PFSK-1 (cell line): ENCODE measurements around the gene ABLIM2.

Experiments
- FOXP2 ChIP-seq: optimal IDR thresholded peaks from 2 replicates; pipeline ENCODE3; 2011; ENCODE audit warnings: borderline replicate concordance, control low read depth, inconsistent platforms; ENCODE audit not compliant: insufficient read depth; ENCODE audit errors: extremely low read length, extremely low read depth
- POLR2AphosphoS5 ChIP-seq: IDR thresholded peaks from 2 replicates; pipeline ENCODE4 v1.6.1; 2012; ENCODE audit warnings: low read depth, mild to moderate bottlenecking, control low read depth, low read length, moderate library complexity
- SIN3A ChIP-seq: IDR thresholded peaks from 2 replicates; pipeline ENCODE4 v1.6.1; 2012; ENCODE audit warnings: mild to moderate bottlenecking, low read length, moderate library complexity, borderline replicate concordance; ENCODE audit not compliant: insufficient read depth
- TAF1 ChIP-seq: IDR thresholded peaks from 2 replicates; pipeline ENCODE4 v1.6.1; 2012; ENCODE audit warnings: low read length, control low read depth, borderline replicate concordance; ENCODE audit not compliant: insufficient read depth

DNA sequence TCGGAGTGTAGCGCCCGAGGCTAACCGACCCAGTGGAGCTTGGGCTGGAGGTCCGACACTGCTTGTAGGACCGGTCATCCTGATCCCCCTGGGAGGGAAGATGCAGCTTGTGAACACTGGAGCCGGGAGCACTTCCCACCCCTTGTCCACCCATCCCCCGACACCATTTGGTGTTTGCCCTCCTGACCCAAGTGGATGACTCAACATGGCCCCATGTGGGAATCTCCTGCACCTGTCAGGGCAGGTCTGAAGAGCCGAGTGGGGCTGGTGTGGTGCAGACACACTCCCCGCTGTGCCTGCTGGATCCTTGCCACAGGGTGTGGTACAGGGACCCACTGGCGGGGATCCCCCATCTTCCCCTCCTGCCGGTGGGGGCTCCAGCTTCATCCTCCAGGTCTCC, 128.9 kb downstream of the ABLIM2 start:
- TF ChIP-seq TAF1 = no peak
- no peak for TF ChIP-seq POLR2AphosphoS5
- no peak for TF ChIP-seq SIN3A
- TF ChIP-seq FOXP2 = no peak
